ENCODE measurements around the gene TJP3. TPM values are rescaled to one million over a fixed set of nuclear protein-coding genes. Genes with fewer than 3 reads are reported as not detected.

Gene TJP3
- total RNA-seq, 2 donors from 2014 or later = 1.7 to 5.8 TPM

GRCh38 chr19:3780786-3781304 lies 72.7 kb downstream of the TJP3 start:
- Mint-ChIP-seq H3K27ac (no peak overlapping the region), H3K27me3 (ENCODE audit: low read depth) (no peaks in the 10 kb centered on the region), H3K4me1 (ENCODE audit: low read depth) (peaks cover 9% of the 10 kb centered on the region), H3K9me3 (peaks cover 5 to 9% of the 10 kb centered on the region in 2 donors), H3K4me3 (no peak overlapping the region), H3K36me3 (ENCODE audit: insufficient read depth in 2 of 2) (peaks cover 11 to 13% of the 10 kb centered on the region in 2 donors)
- ATAC-seq (replicated peaks in 1 of 2) (no peak), DNase-seq (no peak)

- no peak for DNase-seq
- Mint-ChIP-seq H3K27me3 (ENCODE audit: low read depth) (no peaks in the 10 kb centered on the region), H3K4me3 (no peak overlapping the region), H3K36me3 (ENCODE audit: insufficient read depth in 2 of 2) (peaks cover 11 to 13% of the 10 kb centered on the region in 2 donors), H3K4me1 (ENCODE audit: low read depth) (peaks cover 9% of the 10 kb centered on the region), H3K27ac (no peak overlapping the region), H3K9me3 (peaks cover 5 to 9% of the 10 kb centered on the region in 2 donors)
- ATAC-seq (replicated peaks in 1 of 2) = no peak
Measured at GRCh38 chr19:3781603-3782002, 73.4 kb downstream of the TJP3 start.

- Mint-ChIP-seq H3K4me3 (no peak overlapping the region), H3K36me3 (ENCODE audit: insufficient read depth in 2 of 2) (peaks cover 11 to 13% of the 10 kb centered on the region in 2 donors), H3K9me3 (peaks cover 5 to 9% of the 10 kb centered on the region in 2 donors), H3K4me1 (ENCODE audit: low read depth) (peaks cover 9% of the 10 kb centered on the region), H3K27ac (no peak overlapping the region), H3K27me3 (ENCODE audit: low read depth) (no peaks in the 10 kb centered on the region)
- DNase-seq = no peak
- no peak for ATAC-seq (replicated peaks in 1 of 2)
Measured at GRCh38 chr19:3782330-3782729, 74.1 kb downstream of the TJP3 start.

GRCh38 chr19:3782903-3783302 lies 74.7 kb downstream of the TJP3 start:
- peaks cover 11 to 13% of the 10 kb centered on the region in 2 donors for H3K36me3 Mint-ChIP-seq (ENCODE audit: insufficient read depth in 2 of 2)
- H3K4me3 Mint-ChIP-seq = no peak overlapping the region
- no peak overlapping the region for H3K27ac Mint-ChIP-seq
- H3K4me1 Mint-ChIP-seq (ENCODE audit: low read depth) = peaks cover 9% of the 10 kb centered on the region
- peaks cover 5 to 9% of the 10 kb centered on the region in 2 donors for H3K9me3 Mint-ChIP-seq
- ATAC-seq (replicated peaks in 1 of 2) (no peak), DNase-seq (no peak)
- H3K27me3 Mint-ChIP-seq (ENCODE audit: low read depth) = no peaks in the 10 kb centered on the region

GRCh38 chr19:3783660-3784584 lies 75.7 kb downstream of the TJP3 start:
- peak overlapping the region; percentile 76 to 82 for H3K4me3 Mint-ChIP-seq
- DNase-seq = peak; percentile 48 to 62
- H3K27me3 Mint-ChIP-seq (ENCODE audit: low read depth) = no peaks in the 10 kb centered on the region
- peak overlapping the region; percentile 16 for H3K27ac Mint-ChIP-seq
- ATAC-seq (replicated peaks in 1 of 2) = peak; percentile 29 to 41
- H3K36me3 Mint-ChIP-seq (ENCODE audit: insufficient read depth in 2 of 2) = peaks cover 11 to 13% of the 10 kb centered on the region in 2 donors
- peaks cover 5 to 9% of the 10 kb centered on the region in 2 donors for H3K9me3 Mint-ChIP-seq
- peaks cover 9% of the 10 kb centered on the region for H3K4me1 Mint-ChIP-seq (ENCODE audit: low read depth)

GRCh38 chr19:3784607-3785450 lies 76.6 kb downstream of the TJP3 start:
- Mint-ChIP-seq H3K4me1 (ENCODE audit: low read depth) (peaks cover 15% of the 10 kb centered on the region), H3K9me3 (peaks cover 5 to 9% of the 10 kb centered on the region in 2 donors), H3K27ac (peak overlapping the region; percentile 16), H3K36me3 (ENCODE audit: insufficient read depth in 2 of 2) (peaks cover 11 to 13% of the 10 kb centered on the region in 2 donors), H3K4me3 (peak overlapping the region; percentile 76 to 82), H3K27me3 (ENCODE audit: low read depth) (no peaks in the 10 kb centered on the region)
- no peak for ATAC-seq (replicated peaks in 1 of 2)
- DNase-seq = no peak

GRCh38 chr19:3785451-3785937 lies 77.3 kb downstream of the TJP3 start:
- no peak overlapping the region for H3K27ac Mint-ChIP-seq
- peaks cover 5 to 9% of the 10 kb centered on the region in 2 donors for H3K9me3 Mint-ChIP-seq
- peak; percentile 31 to 39 for ATAC-seq (replicated peaks in 1 of 2)
- H3K4me1 Mint-ChIP-seq (ENCODE audit: low read depth) = peaks cover 15% of the 10 kb centered on the region
- peak overlapping the region; percentile 76 to 82 for H3K4me3 Mint-ChIP-seq
- H3K36me3 Mint-ChIP-seq (ENCODE audit: insufficient read depth in 2 of 2) = peaks cover 11 to 13% of the 10 kb centered on the region in 2 donors
- DNase-seq = peak in 1 of 2 donors; percentile 19
- H3K27me3 Mint-ChIP-seq (ENCODE audit: low read depth) = no peaks in the 10 kb centered on the region

- peak; percentile 26 to 42 for DNase-seq
- H3K36me3 Mint-ChIP-seq (ENCODE audit: insufficient read depth in 2 of 2) = peaks cover 11% of the 10 kb centered on the region in 2 donors
- peaks cover 5 to 9% of the 10 kb centered on the region in 2 donors for H3K9me3 Mint-ChIP-seq
- no peak within 1 kb of the TSS for H3K27ac Mint-ChIP-seq
- no peaks in the 10 kb centered on the region for H3K27me3 Mint-ChIP-seq (ENCODE audit: low read depth)
- peaks cover 15% of the 10 kb centered on the region for H3K4me1 Mint-ChIP-seq (ENCODE audit: low read depth)
- H3K4me3 Mint-ChIP-seq = peak within 1 kb of the TSS; percentile 76 to 82
- peak; percentile 64 to 73 for ATAC-seq (replicated peaks in 1 of 2)
Measured at GRCh38 chr19:3785938-3786824, 78.0 kb downstream of the TJP3 start, which contains the start of gene MATK. Gene MATK, minus strand, starts transcription at chr19:3786381. Its CDS starts 1,246 bp downstream, at chr19:3785135.

GRCh38 chr19:3788996-3789778 lies 81.0 kb downstream of the TJP3 start:
- Mint-ChIP-seq H3K27ac (no peak overlapping the region), H3K4me3 (peak overlapping the region in 1 of 2 donors; percentile 42), H3K4me1 (ENCODE audit: low read depth) (peaks cover 15% of the 10 kb centered on the region), H3K36me3 (ENCODE audit: insufficient read depth in 2 of 2) (peaks cover 0 to 4% of the 10 kb centered on the region in 2 donors), H3K27me3 (ENCODE audit: low read depth) (no peaks in the 10 kb centered on the region), H3K9me3 (peaks cover 1 to 2% of the 10 kb centered on the region in 2 donors)
- no peak for ATAC-seq (replicated peaks in 1 of 2)
- DNase-seq = no peak

GRCh38 chr19:3790209-3790734 lies 82.1 kb downstream of the TJP3 start:
- H3K9me3 Mint-ChIP-seq = peaks cover 1 to 2% of the 10 kb centered on the region in 2 donors
- no peak overlapping the region for H3K27ac Mint-ChIP-seq
- H3K27me3 Mint-ChIP-seq (ENCODE audit: low read depth) = no peaks in the 10 kb centered on the region
- DNase-seq (no peak), ATAC-seq (replicated peaks in 1 of 2) (no peak)
- no peak overlapping the region for H3K4me3 Mint-ChIP-seq
- H3K36me3 Mint-ChIP-seq (ENCODE audit: insufficient read depth in 2 of 2) = peaks cover 0 to 2% of the 10 kb centered on the region in 2 donors
- H3K4me1 Mint-ChIP-seq (ENCODE audit: low read depth) = peaks cover 7% of the 10 kb centered on the region

GRCh38 chr19:3790941-3791340 lies 82.8 kb downstream of the TJP3 start:
- Mint-ChIP-seq H3K4me1 (ENCODE audit: low read depth) (peaks cover 7% of the 10 kb centered on the region), H3K27ac (no peak overlapping the region), H3K4me3 (no peak overlapping the region), H3K9me3 (peaks cover 1 to 2% of the 10 kb centered on the region in 2 donors), H3K27me3 (ENCODE audit: low read depth) (no peaks in the 10 kb centered on the region), H3K36me3 (ENCODE audit: insufficient read depth in 2 of 2) (peaks cover 0 to 2% of the 10 kb centered on the region in 2 donors)
- no peak for DNase-seq
- ATAC-seq (replicated peaks in 1 of 2) = no peak

Measured in activated T-cell treated with anti-CD3 and anti-CD28 coated beads, Interleukin-2, amount 50 U/mL, for 72 hours (primary cell).